Measurements from ENCODE around the gene PCDHA4. TPM values are rescaled to one million over a fixed set of nuclear protein-coding genes. Genes with fewer than 3 reads are reported as not detected.
"Not testable (repeated sequence)": the region's sequence is repeated elsewhere in the genome, so short reads cannot be mapped to it uniquely, and the experiment has no call there.

Gene PCDHA4
- total and polyA plus RNA-seq, 9 donors, result 0.18 to 2.7 (median 0.83) TPM

- no peaks in the 10 kb centered on the region for H3K36me3 ChIP-seq
- WGBS, 3 donors, result 9 to 18% (median 14%) methylated on average over 8 of the region's 8 CpGs
- no peak within 1 kb of the TSS for H3K27ac ChIP-seq
- no peaks in the 10 kb centered on the region for H3K27me3 ChIP-seq
- no peak within 1 kb of the TSS for H3K4me3 ChIP-seq
- H3K4me1 ChIP-seq (ENCODE audit: insufficient read depth), result no peaks in the 10 kb centered on the region
- TF ChIP-seq CTCF (IDR thresholded peaks at IDR 0.05) (no peak), EP300 (IDR thresholded peaks at IDR 0.05) (no peak)
- DNase-seq, result no peak
- H3K9me3 ChIP-seq, result peaks cover 0 to 21% of the 10 kb centered on the region in 2 donors
- intact Hi-C loops (cut with DNase I), result no loop called here
Measured at GRCh38 chr5:140833993-140834392, 27.1 kb downstream of the PCDHA4 start, which contains the start of gene PCDHA7. Gene PCDHA7, plus strand, starts transcription at chr5:140834269. Its CDS starts 115 bp downstream, at chr5:140834384.

GRCh38 chr5:140834439-140835008 lies 27.7 kb downstream of the PCDHA4 start:
- H3K4me1 ChIP-seq (ENCODE audit: insufficient read depth); intact Hi-C loops (cut with DNase I); H3K36me3 ChIP-seq; DNase-seq; H3K4me3 ChIP-seq; H3K27me3 ChIP-seq; H3K27ac ChIP-seq: not testable (repeated sequence)
- WGBS, 3 donors, result 15 to 29% (median 21%) methylated on average over 26 of the region's 38 CpGs
- peaks cover 0 to 21% of the 10 kb centered on the region in 2 donors for H3K9me3 ChIP-seq

GRCh38 chr5:140835622-140836510 lies 29.0 kb downstream of the PCDHA4 start:
- H3K27ac ChIP-seq, result no peak overlapping the region
- intact Hi-C loops (cut with DNase I), result no loop called here
- H3K4me3 ChIP-seq, result no peak overlapping the region
- H3K36me3 ChIP-seq, result no peaks in the 10 kb centered on the region
- no peak for DNase-seq
- H3K4me1 ChIP-seq (ENCODE audit: insufficient read depth), result no peaks in the 10 kb centered on the region
- H3K27me3 ChIP-seq, result no peaks in the 10 kb centered on the region
- H3K9me3 ChIP-seq, result peaks cover 0 to 14% of the 10 kb centered on the region in 2 donors
- whole genome bisulfite sequencing, 3 donors, result 34 to 55% (median 49%) methylated on average over 89 to 103 of the region's 103 CpGs
- TF ChIP-seq POLR2A (IDR thresholded peaks at IDR 0.05) (no peak), CTCF (IDR thresholded peaks at IDR 0.05) (no peak), EP300 (IDR thresholded peaks at IDR 0.05) (no peak)

GRCh38 chr5:140840978-140841962 lies 34.4 kb downstream of the PCDHA4 start, which contains the start of gene PCDHA8:
Gene PCDHA8, plus strand, starts transcription at chr5:140841187. Its CDS starts 135 bp downstream, at chr5:140841322.
- H3K36me3 ChIP-seq, result no peaks in the 10 kb centered on the region
- no peaks in the 10 kb centered on the region for H3K4me1 ChIP-seq (ENCODE audit: insufficient read depth)
- no peak within 1 kb of the TSS for H3K4me3 ChIP-seq
- WGBS, 3 donors, result 14 to 29% (median 26%) methylated on average over 39 to 47 of the region's 47 CpGs
- peak in 1 of 5 donors; percentile 34 for DNase-seq
- TF ChIP-seq CTCF (IDR thresholded peaks at IDR 0.05) (no peak), POLR2A (IDR thresholded peaks at IDR 0.05) (no peak), EP300 (IDR thresholded peaks at IDR 0.05) (no peak)
- H3K9me3 ChIP-seq, result peaks cover 0 to under 1% of the 10 kb centered on the region in 2 donors
- no peak within 1 kb of the TSS for H3K27ac ChIP-seq
- no peaks in the 10 kb centered on the region for H3K27me3 ChIP-seq
- intact Hi-C loops (cut with DNase I), result no loop called here
